Fibroblast of skin of right biceps (primary cell): ENCODE results near the gene PCNX2.

ENCODE experiments used
- DNase-seq: peaks from one replicate; pipeline ENCODE4 v3.0.0-alpha.2; 2013

Gene PCNX2, protein sequence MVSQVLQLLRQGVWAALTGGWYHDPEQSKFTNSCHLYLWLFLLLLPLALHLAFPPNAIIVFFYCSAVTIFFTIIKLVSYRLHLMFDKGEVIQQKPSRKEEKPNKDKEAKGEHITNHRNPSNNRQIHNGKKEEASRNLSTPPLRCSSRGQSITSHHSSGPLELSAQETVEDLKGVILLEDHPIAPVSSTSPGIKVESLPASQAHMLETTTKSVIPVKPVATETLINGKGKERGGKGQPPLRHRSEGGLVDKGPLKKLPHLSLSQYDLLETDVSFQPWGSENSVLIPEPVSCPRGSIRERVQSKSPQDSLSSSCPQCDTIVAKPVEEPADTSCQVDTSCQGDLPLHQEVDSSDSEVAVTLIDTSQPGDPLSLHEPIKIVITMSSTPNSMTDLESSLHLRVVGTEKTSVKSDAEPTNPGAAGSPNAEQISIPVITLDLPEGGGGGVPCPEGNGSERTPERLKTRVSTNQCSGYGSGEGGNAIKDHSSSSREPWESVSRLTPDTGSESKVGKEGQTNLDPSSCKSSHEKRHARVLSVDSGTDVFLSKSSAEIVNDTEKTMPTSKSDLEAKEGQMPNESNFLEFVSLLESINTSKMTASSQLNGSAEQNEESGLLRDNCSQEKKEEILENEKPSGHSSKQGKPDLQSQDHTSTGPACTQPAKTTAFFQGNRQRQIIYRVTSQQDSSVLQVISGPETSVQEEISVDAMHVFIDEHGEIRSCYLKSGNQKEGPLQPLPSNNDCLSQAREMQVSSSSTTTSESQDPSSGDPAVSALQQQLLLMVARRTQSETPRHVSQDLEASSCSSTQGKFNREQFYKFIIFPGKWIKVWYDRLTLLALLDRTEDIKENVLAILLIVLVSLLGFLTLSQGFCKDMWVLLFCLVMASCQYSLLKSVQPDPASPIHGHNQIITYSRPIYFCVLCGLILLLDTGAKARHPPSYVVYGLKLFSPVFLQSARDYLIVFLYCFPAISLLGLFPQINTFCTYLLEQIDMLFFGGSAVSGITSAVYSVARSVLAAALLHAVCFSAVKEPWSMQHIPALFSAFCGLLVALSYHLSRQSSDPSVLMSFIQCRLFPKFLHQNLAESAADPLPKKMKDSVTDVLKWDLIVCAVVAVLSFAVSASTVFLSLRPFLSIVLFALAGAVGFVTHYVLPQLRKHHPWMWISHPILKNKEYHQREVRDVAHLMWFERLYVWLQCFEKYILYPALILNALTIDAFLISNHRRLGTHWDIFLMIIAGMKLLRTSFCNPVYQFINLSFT (N-terminal part only)

GRCh38 chr1:233295237-233295974 lies at the start of gene PCNX2:
Gene PCNX2 (minus strand): TSS chr1:233295725. CDS start chr1:233295478, 247 bp downstream.
- DNase-seq, result peak; percentile 58

DNA sequence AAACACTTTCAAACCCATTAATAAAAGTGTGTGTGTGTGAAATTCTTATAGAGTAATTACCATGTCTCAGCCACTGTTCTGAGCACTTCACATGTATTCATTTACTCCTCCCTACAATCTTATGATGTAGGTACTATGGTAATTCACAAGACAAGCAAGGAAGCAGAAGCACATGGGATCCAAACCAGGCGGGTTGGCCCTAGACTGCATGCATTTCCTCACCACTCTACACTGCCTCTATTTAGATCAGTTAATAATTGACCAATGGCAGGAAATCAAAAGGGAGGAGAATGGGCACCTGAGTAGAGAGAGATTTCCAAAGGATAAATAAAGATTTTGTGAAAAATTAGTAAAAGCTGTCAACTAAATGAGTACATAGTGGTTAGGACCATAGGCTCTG lies 47.7 kb upstream of the PCNX2 start:
- no peak for DNase-seq

DNA sequence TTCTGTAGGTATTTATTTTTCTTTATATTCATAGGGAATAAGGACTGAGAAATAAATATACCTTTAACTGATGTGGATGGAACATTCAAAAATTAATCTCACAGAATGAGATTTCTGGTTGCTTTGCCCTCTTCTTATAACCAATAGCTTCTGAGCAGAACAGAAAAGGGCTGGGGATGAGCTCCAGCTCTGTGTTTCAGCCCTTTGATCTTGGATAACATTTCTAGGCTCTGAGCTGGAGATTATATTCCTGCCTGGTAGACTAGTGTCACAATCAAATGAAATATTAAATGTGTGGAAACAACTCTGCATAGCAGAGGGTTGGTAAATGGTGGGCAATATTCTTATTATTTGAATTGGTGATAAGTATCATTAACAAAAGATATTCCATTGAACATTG lies 46.6 kb upstream of the PCNX2 start:
- DNase-seq, result no peak

GRCh38 chr1:233340966-233341516 lies 45.5 kb upstream of the PCNX2 start:
- DNase-seq, result no peak

- no peak for DNase-seq
Observed at GRCh38 chr1:233340031-233340555, 44.6 kb upstream of the PCNX2 start.

GRCh38 chr1:233338102-233338501 lies 42.6 kb upstream of the PCNX2 start:
- no peak for DNase-seq

DNA sequence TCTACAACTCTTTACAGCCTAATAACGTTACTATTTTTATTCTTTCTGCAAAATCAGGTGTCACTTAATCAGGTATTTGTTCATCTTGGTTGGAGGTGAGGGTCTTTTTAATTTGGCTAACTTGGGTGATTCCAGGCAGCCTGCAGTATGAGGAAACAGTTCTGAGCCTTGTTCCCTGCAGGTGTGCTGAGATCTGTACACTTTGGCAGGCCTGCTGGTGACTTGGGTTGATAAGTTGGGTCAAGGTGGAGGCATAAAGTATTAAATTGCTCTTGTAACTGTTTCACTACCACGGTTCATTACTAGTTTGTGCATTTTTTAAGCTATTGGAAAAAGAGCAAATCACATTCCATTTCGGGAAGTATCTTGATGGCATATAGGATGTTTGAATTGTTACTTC lies 42.0 kb upstream of the PCNX2 start:
- DNase-seq, result no peak

DNA sequence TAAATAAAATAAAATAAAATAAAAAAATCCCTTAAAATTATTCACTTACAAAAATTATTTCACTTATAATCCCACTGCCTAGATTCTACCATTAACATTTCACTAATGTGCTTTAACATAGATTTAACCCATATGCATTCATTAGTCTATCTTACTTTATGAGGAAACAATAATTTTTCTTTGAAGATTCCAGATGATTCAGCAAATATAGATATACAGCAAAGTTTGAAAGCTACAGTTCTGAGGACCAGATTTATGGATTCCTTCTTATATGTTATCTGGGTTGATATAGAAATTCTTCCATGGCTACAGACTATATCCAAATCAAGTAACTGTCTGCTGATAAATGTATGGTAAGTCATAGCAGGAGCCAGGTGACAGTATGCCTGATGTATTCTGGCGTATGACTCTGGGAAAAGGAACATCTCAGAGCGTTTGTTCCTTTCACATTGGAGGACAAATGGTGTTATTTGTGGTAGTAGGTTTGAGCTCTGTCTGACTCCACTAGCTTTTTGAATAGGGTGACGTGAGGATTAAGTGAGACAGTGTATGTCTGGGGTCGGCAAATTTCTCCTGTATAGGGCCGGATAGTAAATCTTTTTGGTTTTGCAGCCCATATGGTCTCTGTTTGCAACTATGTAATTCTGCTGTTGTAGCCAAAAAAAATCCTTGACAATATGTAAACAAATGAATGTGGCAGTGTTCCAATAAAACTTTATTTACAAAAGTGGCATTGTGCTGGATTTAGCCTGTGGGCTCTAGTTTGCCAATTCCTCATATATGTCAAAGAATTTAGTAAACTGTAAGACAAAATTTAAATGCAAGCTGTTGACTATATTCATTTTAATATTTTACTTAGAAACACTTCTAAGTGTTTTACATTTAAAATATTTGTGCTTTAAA lies 41.3 kb upstream of the PCNX2 start:
- no peak for DNase-seq

DNA sequence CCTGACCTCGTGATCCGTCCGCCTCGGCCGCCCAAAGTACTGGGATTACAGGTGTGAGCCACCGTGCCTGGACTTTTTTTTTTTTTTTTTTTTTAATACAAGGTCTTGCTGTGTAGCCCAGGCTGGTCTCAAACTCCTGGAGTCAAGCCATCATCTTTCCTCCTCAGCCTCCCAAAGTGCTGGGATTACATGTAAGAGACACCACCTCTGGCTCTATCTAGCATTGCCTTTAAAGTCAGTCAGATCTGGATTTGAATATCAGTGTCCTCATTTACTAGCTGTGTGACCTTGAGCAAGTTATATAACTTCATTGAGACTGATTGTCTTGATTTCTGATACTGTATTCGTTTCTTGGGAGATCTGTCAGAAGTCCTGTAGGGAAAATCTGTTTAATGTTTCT lies 38.6 kb upstream of the PCNX2 start:
- no peak for DNase-seq

- no peak for DNase-seq
Observed at GRCh38 chr1:233333086-233333485, 37.6 kb upstream of the PCNX2 start.

GRCh38 chr1:233331676-233332519 lies 36.4 kb upstream of the PCNX2 start:
- DNase-seq, result no peak

DNA sequence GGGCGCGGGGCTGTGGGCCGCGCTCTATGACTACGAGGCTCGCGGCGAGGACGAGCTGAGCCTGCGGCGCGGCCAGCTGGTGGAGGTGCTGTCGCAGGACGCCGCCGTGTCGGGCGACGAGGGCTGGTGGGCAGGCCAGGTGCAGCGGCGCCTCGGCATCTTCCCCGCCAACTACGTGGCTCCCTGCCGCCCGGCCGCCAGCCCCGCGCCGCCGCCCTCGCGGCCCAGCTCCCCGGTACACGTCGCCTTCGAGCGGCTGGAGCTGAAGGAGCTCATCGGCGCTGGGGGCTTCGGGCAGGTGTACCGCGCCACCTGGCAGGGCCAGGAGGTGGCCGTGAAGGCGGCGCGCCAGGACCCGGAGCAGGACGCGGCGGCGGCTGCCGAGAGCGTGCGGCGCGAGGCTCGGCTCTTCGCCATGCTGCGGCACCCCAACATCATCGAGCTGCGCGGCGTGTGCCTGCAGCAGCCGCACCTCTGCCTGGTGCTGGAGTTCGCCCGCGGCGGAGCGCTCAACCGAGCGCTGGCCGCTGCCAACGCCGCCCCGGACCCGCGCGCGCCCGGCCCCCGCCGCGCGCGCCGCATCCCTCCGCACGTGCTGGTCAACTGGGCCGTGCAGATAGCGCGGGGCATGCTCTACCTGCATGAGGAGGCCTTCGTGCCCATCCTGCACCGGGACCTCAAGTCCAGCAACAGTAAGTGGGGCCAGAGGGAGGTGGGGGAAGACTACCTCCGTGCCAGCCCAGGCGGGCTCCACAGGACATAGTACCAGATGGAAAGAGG lies 32.8 kb upstream of the PCNX2 start:
- DNase-seq, result no peak

GRCh38 chr1:233327651-233328141 lies 32.2 kb upstream of the PCNX2 start, which contains the start of gene MAP3K21:
Gene MAP3K21 (plus strand): TSS chr1:233327724. CDS start chr1:233328029, 305 bp downstream.
- no peak for DNase-seq

DNA sequence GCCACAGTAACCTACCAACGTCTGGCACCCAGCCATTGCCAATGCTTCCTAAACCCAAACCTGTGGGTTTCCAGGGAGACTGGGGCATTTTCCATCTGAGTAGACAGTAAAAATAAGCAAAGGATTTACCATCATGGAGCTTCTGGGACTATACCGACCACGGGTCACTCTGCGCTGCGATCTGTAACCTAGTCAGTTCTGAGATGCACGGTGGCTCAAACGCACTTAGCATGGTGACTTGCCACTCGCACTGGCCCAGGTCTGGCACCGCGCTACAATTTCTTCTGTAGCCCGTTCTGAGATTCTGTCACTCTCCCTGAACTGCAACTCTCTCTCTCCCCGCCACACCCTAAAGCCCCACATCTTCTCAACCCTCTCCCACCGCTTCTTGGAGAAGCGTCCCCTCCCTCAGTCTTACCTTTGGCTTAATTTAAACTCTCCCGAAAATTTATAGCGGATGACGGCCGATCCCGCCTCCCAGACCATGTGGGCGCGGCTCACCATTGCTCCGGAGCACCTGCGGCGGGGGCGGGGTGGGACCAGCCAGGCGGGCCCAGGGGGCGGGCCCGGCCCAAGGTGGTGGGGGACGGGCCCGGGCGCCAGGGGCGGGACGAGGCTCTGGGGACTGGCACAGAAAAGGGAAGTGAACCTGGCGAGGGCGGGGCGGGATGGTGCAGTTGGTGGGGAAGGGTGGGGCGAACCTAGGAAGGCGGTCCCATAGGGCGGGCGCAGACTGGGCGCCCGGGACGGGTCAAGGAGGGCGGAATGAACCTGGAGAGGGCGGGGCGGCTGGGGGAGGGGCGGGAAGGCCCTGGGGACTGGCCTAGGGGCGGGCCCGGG lies 31.5 kb upstream of the PCNX2 start:
- no peak for DNase-seq

DNA sequence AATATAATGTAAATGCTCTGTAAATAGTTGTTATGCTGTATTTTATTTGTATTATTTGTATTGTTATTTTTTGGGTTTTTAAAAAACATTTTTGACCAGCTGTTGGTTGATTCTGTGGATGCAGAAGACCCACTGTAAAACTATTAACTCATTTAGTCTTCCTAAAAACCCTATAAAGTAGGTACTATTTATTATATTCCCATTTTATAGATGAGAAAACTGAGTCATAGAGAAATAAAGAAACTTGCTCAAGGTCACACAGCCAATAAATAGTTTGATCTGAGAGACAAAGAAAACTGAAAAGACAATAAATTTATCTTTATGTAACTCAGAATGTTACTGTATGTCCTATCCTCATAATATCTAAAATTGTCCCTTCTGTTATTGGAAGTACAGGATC lies 30.8 kb upstream of the PCNX2 start:
- no peak for DNase-seq

DNA sequence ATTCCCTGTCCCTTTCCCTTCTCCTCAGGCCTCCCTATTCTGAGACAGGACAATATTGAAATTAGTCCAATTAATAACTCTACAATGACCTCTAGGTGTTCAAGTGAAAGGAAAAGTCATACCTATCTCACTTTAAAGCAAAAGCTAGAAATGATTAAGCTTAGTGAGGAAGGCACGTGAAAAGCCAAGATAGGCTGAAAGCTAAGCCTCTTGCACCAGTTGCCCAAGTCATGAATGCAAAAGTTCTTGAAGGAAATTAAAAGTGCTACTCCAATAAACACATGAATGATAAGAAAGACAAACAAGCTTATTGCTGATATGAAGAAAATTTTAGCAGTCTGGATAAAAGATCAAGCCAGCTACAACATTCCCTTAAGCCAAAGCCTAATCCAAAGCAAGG lies 28.2 kb upstream of the PCNX2 start:
- DNase-seq, result no peak

DNA sequence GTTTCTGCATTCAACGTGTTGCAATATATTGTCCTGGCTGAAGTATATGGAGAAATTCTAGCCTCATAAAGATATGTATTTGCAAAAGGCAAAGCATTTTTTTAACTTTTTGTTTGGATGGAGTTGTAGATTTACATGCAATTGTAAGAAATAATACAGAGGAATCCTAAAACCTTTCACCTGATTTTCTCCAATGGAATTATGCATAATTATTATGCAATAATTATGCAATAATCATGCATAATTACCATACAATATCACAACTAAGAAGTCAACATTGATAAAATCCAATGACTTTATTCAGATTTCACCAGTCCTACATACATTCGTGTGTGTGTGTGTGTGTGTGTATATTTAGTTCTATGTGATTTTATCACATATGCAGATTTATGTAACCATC lies 24.5 kb upstream of the PCNX2 start:
- DNase-seq, result no peak

GRCh38 chr1:233319272-233319671 lies 23.7 kb upstream of the PCNX2 start:
- no peak for DNase-seq
